D721Med (cell line): ENCODE measurements around the gene TRIM36.
A peak's percentile ranks its signal among the peaks of the same experiment; 100 is the strongest.

ENCODE experiments used
- DNase-seq: peaks from one replicate; pipeline ENCODE4 v3.0.0; 2011; ENCODE audit warnings: low spot score; ENCODE audit not compliant: insufficient read length
- FAIRE-seq: peaks from 2 replicates; lab custom pipeline; 2011; peaks lifted over from hg19 to GRCh38; lab: Jason Lieb, UNC
- TF ChIP-seq, protein P1 (sequence below): IDR thresholded peaks from 2 replicates; pipeline ENCODE4 v1.5.1; 2012; ENCODE audit warnings: mild to moderate bottlenecking, control low read depth; ENCODE audit not compliant: insufficient read depth; ENCODE audit errors: missing control alignments

The TRIM36 gene, protein sequence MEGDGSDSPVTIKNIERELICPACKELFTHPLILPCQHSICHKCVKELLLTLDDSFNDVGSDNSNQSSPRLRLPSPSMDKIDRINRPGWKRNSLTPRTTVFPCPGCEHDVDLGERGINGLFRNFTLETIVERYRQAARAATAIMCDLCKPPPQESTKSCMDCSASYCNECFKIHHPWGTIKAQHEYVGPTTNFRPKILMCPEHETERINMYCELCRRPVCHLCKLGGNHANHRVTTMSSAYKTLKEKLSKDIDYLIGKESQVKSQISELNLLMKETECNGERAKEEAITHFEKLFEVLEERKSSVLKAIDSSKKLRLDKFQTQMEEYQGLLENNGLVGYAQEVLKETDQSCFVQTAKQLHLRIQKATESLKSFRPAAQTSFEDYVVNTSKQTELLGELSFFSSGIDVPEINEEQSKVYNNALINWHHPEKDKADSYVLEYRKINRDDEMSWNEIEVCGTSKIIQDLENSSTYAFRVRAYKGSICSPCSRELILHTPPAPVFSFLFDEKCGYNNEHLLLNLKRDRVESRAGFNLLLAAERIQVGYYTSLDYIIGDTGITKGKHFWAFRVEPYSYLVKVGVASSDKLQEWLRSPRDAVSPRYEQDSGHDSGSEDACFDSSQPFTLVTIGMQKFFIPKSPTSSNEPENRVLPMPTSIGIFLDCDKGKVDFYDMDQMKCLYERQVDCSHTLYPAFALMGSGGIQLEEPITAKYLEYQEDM

DNA sequence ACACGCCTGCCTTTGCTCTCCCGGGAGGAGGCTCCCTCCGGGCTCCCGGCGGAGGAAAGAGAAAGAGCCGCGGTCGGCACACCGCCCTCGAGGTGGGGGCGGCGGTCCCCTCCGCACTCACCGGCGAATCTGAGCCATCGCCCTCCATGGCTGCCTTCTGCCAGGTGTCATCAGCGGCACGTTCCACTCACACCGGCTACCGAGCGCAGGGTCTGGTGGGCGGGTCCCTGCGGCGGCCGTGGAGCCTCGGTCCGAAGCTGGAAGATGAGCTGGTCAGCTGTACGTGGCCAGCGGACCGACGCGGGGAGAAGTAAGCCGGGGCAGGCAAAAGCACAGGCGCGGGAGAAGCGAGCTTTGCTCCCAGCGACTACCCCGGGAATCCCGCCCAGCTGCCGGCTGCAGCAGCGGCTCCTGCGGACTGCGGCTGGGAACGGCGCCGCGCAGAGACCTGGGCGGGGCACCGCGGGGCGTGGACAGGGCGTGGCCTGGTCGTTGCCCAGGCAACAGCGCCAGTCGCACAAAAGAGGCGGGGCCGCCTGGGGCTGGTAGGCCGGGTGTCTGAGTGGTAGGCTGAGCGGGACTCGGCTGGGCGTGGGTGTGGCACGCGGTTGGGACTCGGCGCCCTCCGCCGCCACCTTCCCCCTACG is at the start of gene TRIM36:
Gene TRIM36, minus strand, starts transcription at position 422 of the 647 bp plus-strand sequence. Its CDS starts 274 bp downstream, at position 148.
- FAIRE-seq (no peak), DNase-seq (no peak)
- TF ChIP-seq, protein P1, sequence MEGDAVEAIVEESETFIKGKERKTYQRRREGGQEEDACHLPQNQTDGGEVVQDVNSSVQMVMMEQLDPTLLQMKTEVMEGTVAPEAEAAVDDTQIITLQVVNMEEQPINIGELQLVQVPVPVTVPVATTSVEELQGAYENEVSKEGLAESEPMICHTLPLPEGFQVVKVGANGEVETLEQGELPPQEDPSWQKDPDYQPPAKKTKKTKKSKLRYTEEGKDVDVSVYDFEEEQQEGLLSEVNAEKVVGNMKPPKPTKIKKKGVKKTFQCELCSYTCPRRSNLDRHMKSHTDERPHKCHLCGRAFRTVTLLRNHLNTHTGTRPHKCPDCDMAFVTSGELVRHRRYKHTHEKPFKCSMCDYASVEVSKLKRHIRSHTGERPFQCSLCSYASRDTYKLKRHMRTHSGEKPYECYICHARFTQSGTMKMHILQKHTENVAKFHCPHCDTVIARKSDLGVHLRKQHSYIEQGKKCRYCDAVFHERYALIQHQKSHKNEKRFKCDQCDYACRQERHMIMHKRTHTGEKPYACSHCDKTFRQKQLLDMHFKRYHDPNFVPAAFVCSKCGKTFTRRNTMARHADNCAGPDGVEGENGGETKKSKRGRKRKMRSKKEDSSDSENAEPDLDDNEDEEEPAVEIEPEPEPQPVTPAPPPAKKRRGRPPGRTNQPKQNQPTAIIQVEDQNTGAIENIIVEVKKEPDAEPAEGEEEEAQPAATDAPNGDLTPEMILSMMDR: peak; percentile 20

DNA sequence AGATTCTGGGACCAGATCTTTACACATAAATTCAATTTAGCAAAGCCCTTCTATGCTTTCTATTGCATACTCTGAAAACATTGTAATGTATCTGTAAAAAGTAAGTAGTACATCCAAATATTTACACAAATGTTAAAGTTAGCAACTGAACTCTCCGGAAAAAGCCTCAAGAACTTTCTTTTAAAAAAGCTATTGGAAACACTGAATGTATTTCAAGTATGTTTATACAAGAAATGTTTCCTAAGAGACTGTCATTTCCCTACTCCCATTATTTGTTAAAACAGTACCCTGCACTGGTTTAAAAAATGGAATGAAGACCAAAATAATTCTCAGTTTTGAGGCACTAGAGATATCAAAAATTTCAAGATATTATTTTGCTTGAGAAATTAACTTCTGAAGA is 44.8 kb upstream of the TRIM36 start:
- FAIRE-seq (no peak), DNase-seq (no peak)
- TF ChIP-seq, protein P1: no peak

- no peak for DNase-seq
- TF ChIP-seq, protein P1: no peak
- FAIRE-seq: no peak
Measured at GRCh38 chr5:115209279-115209678, 39.6 kb upstream of the TRIM36 start.

- TF ChIP-seq, protein P1: no peak
- DNase-seq (no peak), FAIRE-seq (no peak)
Measured at GRCh38 chr5:115202952-115203351, 33.2 kb upstream of the TRIM36 start.

DNA sequence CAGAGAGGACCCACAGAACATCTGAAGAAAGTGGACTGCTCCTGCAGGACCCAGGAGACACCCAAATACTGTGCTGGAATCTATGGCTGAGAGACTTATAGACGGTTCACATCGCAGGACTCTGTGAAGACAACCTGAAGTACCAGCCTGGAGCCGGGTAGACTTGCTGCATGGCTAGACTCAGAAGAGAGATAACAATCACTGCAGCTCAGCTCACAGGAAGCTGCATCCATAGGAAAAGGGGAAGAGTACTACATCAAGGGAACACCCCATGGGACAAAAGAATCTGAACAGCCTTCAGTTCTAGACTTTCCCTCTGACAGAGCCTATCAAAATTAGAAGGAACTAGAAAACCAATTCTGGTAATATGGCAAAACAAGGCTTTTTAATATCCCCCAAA is 26.5 kb upstream of the TRIM36 start:
- FAIRE-seq (no peak), DNase-seq (no peak)
- TF ChIP-seq, protein P1: no peak

DNA sequence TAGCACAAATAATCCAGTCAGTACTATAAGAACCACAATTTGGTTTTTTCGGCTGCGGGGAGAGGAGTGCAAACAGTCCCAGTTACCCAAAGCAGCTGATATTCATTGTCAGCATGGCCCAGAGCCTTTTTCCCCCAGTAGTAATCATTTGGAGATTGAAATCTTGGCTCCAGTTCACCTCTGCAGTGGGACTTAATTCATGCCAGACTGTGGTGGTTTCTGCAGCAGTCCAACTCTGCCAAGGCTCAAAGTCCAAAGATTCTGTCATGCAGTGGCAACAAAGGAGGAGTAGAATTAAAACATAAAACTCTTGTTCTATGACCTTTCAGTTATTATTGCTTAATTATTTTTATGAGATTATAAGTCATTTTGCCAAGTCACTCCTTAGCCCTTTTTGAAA is 25.0 kb upstream of the TRIM36 start:
- DNase-seq (no peak), FAIRE-seq (no peak)
- TF ChIP-seq, protein P1: no peak
